ENCODE measurements around the gene SDC1. TPM values are rescaled to one million over a fixed set of nuclear protein-coding genes. Genes with fewer than 3 reads are reported as not detected.

SDC1 gene
- polyA plus RNA-seq, 3 donors = not detected

DNA sequence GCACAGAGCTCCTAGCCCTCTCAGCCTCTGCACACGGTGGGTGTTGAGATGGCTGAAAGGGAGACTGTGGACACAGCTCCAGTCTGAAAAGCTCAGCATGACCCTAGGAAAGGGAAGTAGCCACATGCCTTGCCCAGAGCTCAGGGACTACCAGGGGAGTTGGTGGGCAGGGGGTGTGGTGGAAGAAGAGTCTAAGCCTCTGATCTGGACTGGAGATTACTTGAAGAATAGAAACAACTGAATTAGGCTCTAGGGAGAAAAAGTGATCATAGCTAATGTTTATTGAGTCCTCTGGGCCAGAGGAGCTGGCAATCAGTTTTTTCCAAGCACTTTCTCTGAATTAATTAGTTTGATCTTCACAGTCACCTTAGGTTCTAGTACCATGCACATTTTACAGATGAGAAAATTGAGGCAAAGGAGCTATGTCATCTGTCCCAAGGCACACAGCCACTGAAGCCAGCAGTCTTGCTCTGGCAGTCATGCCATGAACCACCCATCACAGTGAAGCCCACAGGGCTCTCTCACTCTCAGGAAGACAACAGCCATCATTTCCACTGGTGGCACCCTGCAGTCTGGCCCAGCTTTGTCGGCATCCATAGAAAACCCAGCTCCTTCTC is 10.3 kb downstream of the SDC1 start:
- H3K36me3 ChIP-seq (replicated peaks in 1 of 2; ENCODE audit: control insufficient read depth in 1 of 2, insufficient read depth in 2 of 2, low read length in 2 of 2) = no peaks in the 10 kb centered on the region
- no peaks in the 10 kb centered on the region for H3K4me1 Mint-ChIP-seq
- no peak for DNase-seq
- H3K9me3 Mint-ChIP-seq = peaks cover 0 to 1% (median 0%) of the 10 kb centered on the region in 7 donors
- TF ChIP-seq CTCF (IDR thresholded peaks at IDR 0.05) = no peak
- H3K79me2 ChIP-seq (ENCODE audit: insufficient read depth, low read length) = no peaks in the 10 kb centered on the region
- H3K4me3 Mint-ChIP-seq = no peak overlapping the region
- no peak overlapping the region for H2AFZ ChIP-seq (ENCODE audit: insufficient read depth, low read depth, low read length, poor library complexity, severe bottlenecking)
- no peaks in the 10 kb centered on the region for H3K4me1 ChIP-seq (ENCODE audit: control insufficient read depth in 1 of 2, insufficient read depth in 2 of 2, low read length in 2 of 2)
- H3K27me3 ChIP-seq (ENCODE audit: control insufficient read depth in 2 of 2, insufficient read depth in 2 of 2, low read length in 2 of 2) = no peaks in the 10 kb centered on the region
- peaks cover 0 to 4% (median 3%) of the 10 kb centered on the region in 3 donors for H3K27me3 Mint-ChIP-seq (ENCODE audit: low read depth in 3 of 3)
- H3K4me2 ChIP-seq (replicated peaks; ENCODE audit: extremely low read depth, low read length, poor library complexity, severe bottlenecking) = no peak overlapping the region
- intact Hi-C loops (cut with micrococcal nuclease) = no loop called here
- no peak overlapping the region for H3K4me3 ChIP-seq (replicated peaks in 1 of 3; ENCODE audit: low read depth in 2 of 3, low read length in 3 of 3)
- 80% methylated on average over 1 of the region's 2 CpGs for WGBS (ENCODE audit: insufficient coverage)
- H3K9ac ChIP-seq (ENCODE audit: insufficient read depth, low read length, poor library complexity, severe bottlenecking) = no peak overlapping the region
- H4K20me1 ChIP-seq (ENCODE audit: insufficient read depth, low read length) = no peaks in the 10 kb centered on the region
- peak overlapping the region in 1 of 7 donors; percentile 29 for H3K27ac Mint-ChIP-seq
- no peaks in the 10 kb centered on the region for H3K36me3 Mint-ChIP-seq
- H3K27ac ChIP-seq (ENCODE audit: low read depth in 1 of 2, low read length in 2 of 2) = no peak overlapping the region
- H3K9me3 ChIP-seq (replicated peaks in 1 of 2; ENCODE audit: control insufficient read depth in 1 of 2, insufficient read depth in 1 of 2, low read length in 2 of 2) = no peaks in the 10 kb centered on the region

- Histone ChIP-seq H3K79me2 (ENCODE audit: insufficient read depth, low read length) (no peaks in the 10 kb centered on the region), H3K9me3 (replicated peaks in 1 of 2; ENCODE audit: control insufficient read depth in 1 of 2, insufficient read depth in 1 of 2, low read length in 2 of 2) (no peaks in the 10 kb centered on the region), H3K27me3 (ENCODE audit: control insufficient read depth in 2 of 2, insufficient read depth in 2 of 2, low read length in 2 of 2) (no peaks in the 10 kb centered on the region), H3K36me3 (replicated peaks in 1 of 2; ENCODE audit: control insufficient read depth in 1 of 2, insufficient read depth in 2 of 2, low read length in 2 of 2) (no peaks in the 10 kb centered on the region), H4K20me1 (ENCODE audit: insufficient read depth, low read length) (no peaks in the 10 kb centered on the region), H3K9ac (ENCODE audit: insufficient read depth, low read length, poor library complexity, severe bottlenecking) (no peak overlapping the region), H3K4me2 (replicated peaks; ENCODE audit: extremely low read depth, low read length, poor library complexity, severe bottlenecking) (no peak overlapping the region), H2AFZ (ENCODE audit: insufficient read depth, low read depth, low read length, poor library complexity, severe bottlenecking) (no peak overlapping the region), H3K4me3 (replicated peaks in 1 of 3; ENCODE audit: low read depth in 2 of 3, low read length in 3 of 3) (no peak overlapping the region), H3K4me1 (ENCODE audit: control insufficient read depth in 1 of 2, insufficient read depth in 2 of 2, low read length in 2 of 2) (no peaks in the 10 kb centered on the region), H3K27ac (ENCODE audit: low read depth in 1 of 2, low read length in 2 of 2) (no peak overlapping the region)
- H3K36me3 Mint-ChIP-seq = no peaks in the 10 kb centered on the region
- no peaks in the 10 kb centered on the region for H3K4me1 Mint-ChIP-seq
- WGBS (ENCODE audit: insufficient coverage) = 89% methylated on average over 4 of the region's 9 CpGs
- peaks cover 0 to 4% (median 4%) of the 10 kb centered on the region in 3 donors for H3K27me3 Mint-ChIP-seq (ENCODE audit: low read depth in 3 of 3)
- no peak overlapping the region for H3K4me3 Mint-ChIP-seq
- peaks cover 0 to 1% (median 0%) of the 10 kb centered on the region in 7 donors for H3K9me3 Mint-ChIP-seq
- no peak for DNase-seq
- peak overlapping the region in 1 of 7 donors; percentile 29 for H3K27ac Mint-ChIP-seq
- TF ChIP-seq CTCF (IDR thresholded peaks at IDR 0.05) = no peak
- intact Hi-C loops (cut with micrococcal nuclease) = no loop called here
Measured at GRCh38 chr2:20213651-20214565, 11.0 kb downstream of the SDC1 start.

Measured in CD14-positive monocyte (primary cell).